Stimulated activated CD8-positive, alpha-beta memory T cell treated with anti-CD3 and anti-CD28 coated beads, Interleukin-4, amount 100 ng/mL, for 48 hours (primary cell): Measurements from ENCODE around the gene ABCC10.
"Not testable (repeated sequence)": the region's sequence is repeated elsewhere in the genome, so short reads cannot be mapped to it uniquely, and the experiment has no call there.

Source experiments
- DNase-seq: peaks from one replicate; pipeline ENCODE4 v3.0.0-alpha.2; 2020

ABCC10 gene

DNA sequence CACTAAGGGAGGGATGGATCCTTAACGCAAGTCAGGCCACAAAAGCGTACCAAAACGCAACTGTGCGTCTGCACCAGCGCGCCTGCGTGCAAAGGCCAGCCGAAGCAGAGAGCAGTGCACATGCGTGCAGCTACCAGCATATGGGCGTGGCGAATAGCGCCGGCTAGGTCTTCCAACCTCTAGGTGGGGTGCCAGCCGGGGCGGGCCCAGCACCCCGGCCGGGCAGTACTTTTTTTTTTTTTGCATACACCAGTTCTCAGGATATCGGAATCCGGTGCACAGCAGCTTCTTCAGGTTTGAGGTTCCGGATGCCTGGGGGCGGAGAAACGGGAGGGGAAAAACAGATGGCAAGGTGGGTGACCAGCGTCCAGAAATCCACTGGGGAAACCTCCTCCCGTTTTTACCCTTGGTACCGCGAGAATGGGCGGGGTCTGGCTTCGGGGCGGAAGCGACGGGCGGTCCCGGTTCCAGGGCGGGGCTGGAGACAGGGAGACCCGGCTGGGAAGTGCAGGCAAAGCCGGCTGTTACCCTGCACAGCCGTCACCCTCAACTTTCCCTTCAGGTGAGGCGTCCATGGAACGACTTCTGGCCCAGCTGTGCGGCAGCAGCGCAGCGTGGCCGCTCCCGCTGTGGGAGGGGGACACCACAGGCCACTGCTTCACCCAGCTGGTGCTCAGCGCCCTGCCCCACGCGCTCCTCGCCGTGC is at the start of gene ABCC10:
ABCC10 (plus strand) TSS at position 136 of the 706 bp plus-strand sequence; CDS start at position 574, 438 bp downstream.
- DNase-seq: peak; percentile 96

- DNase-seq: no peak
Measured at GRCh38 chr6:43377710-43378229, 49.6 kb upstream of the ABCC10 start.

- DNase-seq: no peak
Measured at GRCh38 chr6:43378631-43379030, 48.7 kb upstream of the ABCC10 start.

GRCh38 chr6:43380858-43381257 is 46.5 kb upstream of the ABCC10 start:
- not testable (repeated sequence) for DNase-seq

DNA sequence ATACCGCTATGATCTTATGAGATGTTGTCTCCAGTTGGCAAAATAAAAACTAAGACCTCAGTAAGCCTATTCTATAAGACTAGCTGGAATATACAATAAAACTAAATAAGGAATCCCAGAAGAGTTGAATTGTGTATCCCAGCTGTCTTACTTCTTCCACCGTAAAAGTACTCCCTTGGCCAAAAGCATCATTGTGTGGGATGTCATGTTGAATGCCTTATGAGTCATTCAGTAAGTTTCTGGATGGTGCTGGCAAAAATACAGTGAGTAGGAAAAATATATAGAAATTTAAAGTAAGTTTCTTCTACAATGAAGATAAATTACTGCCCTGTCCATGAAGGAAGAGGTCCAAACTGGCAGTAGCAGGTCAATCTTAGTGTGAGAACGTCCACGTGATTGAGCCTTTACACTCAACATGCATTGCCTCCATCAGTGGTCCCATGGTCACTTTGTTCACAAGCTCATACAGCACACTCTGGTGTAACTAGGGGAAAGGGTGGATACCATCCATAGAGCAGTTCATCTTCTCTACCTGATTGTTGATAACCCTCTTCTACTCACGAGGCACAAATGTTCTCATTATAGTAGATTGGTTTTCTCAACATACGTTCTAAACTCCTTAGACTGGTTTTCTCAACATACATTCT is 44.2 kb upstream of the ABCC10 start:
- DNase-seq: no peak

GRCh38 chr6:43386492-43386891 is 40.8 kb upstream of the ABCC10 start:
- DNase-seq: no peak

DNA sequence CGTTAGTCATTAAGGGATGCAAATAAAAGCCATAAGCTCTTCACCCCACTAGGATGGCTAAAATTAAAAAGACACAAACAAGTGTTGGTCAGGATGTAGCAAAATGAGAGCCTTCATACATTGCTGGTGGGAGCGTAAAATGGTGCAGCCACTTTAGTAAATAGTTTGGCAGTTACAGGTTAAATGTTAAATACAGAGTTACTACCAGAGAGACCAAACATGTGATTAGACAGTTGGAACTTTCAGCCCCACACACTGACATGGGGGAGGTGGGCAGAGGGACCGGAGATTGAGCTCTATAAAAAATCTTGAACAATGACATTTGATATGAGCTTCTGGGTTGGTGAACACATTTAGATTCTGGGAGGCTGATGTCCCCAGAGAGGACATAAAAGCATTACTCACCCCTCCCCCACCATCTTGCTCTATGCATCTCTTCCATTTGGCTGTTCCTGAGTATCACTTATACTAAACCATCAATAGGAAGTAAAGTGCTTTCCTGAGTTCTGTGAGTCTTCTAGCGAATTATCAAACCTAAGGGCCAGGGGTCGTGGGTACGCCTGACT is 37.5 kb upstream of the ABCC10 start:
- DNase-seq: no peak

GRCh38 chr6:43390753-43391439 is 36.4 kb upstream of the ABCC10 start:
- not testable (repeated sequence) for DNase-seq

DNA sequence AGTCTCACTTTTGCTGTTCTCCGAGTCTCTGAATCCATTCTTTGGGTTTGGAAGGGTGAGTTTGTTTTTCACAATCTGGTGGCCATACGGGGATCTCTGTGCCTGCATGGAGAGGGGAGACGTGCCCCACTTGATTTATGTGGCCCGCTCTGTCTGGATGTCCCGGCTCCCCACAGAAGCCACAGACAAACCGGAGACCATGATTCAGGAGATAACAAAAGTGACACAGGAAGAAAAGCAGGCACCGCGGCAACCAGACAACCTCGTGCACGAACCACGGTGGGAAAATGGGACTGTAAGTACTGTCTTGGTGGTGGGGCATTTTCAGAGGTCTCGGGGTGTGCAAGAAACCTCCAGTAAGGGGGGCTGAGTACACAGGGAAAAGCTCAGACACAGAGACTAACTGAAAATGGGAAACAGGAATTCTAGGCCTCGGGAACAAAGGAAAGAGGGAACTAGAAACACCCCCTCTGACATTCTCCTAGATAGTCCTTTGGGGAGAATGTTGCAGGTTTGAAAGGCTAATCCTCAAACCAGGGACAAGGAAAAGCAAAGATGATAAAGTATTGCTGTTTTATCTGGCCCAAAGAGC is 35.8 kb upstream of the ABCC10 start:
- DNase-seq: peak; percentile 46

DNA sequence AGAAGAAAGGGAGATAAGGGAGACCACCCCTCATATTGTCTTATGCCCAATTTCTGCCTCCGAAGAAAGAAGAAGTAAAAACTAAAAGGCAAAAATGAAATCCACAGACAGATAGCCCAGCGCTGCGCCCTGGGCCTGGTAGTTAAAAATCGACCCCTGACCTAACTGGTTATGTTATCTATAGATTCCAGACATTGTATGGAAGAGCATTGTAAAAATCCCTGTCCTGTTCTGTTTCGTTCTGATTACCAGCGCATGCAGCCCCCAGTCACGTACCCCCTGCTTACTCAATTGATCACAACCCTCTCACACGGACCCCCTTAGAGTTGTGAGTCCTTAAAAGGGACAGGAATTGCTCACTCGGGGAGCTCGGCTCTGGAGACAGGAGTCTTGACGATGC is 34.2 kb upstream of the ABCC10 start:
- DNase-seq: not testable (repeated sequence)

GRCh38 chr6:43393602-43394001 is 33.7 kb upstream of the ABCC10 start:
- DNase-seq: no peak

DNA sequence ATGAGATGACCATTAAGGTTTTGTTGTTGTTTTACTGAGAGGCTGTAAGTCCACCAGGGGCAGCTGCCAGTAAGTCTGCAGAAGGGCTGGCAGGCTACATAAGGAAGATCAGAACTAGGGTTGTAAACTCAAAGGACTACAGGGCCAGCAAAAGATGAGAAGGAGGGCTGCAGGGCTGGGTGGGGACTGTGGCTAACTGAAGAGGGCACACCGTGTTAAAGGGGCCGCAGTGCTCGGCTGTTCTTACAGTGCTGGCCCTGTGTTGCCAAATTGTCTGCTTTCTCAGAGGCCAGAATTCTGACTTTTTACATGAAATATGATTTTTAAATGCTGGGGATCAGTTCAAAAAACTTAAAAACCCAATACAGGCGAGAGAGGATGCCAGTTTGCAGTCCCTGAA is 32.4 kb upstream of the ABCC10 start:
- no peak for DNase-seq

DNA sequence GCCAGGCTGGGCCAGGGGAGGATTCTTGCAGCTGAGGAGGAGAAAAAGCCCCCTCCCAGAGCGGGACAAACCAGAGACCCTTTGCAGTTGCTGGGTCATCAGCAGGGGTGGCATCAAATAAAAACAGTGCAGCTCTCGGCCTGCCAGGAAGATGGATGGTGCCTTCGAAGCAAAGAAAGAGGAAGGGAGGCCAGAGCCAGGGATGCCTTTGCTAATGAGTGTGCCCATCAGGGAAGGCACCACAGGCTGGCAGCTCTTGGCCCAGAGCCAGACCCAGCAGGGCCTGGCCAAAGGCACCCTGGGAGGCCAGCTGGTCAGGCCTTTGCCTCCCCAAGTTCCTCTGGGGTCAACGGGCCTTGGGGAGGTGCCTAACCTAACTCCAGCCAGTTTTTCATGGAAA is 31.6 kb upstream of the ABCC10 start:
- DNase-seq: no peak

DNA sequence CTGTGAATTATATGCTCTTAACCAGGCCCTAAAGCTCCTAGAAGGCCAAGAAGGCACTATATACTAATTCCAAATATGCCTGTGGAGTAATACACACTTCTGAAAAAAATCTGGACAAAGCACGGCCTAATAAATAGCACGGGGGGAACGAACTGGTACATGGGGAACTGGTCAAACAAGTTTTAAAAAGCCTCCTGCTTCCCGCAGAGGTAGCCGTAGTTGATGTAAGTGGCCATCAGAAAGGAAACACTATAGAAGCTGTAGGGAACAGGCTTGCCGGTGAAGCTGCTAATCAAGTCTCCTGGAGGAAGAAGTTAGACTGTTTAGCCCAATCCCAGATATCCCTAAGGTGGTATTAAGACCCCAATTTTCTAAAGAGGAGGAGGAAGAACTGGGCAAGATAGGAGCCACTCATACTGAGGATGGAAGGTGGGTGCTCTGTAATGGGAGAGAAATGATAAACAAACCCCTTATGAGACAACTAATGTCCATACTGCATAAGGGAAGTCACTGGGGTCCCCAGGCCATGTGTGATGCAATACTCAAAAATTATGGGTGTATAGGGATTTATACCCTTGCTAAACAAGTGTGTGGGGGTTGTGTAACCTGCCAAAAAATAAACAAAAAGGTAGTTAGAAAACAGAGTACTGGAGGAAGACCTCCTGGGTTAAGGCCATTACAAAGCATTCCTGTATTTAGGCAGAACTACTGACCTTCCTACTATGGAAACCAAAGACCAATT is 30.8 kb upstream of the ABCC10 start:
- DNase-seq: no peak

- no peak for DNase-seq
Measured at GRCh38 chr6:43399932-43400487, 27.3 kb upstream of the ABCC10 start.

DNA sequence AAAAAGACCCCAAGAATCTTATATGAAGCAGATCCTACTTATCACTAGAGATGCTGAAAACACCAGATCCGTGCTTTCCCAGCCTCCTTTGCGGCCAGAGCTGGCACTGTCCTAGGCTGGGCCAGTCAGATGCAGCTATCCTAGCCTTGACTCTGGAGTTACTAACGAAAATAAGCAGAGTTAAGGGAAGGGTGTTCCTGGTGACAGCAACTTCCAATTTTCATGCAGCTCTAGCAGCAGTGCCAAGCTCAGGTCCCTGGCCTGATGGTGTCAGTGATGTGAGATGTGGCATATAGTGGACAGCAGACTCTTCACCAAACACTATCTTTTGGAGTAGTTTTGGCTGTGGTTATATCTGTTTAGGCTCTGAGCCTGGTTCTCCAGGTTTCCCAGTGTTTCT is 25.6 kb upstream of the ABCC10 start:
- DNase-seq: no peak

GRCh38 chr6:43402820-43403219 is 24.5 kb upstream of the ABCC10 start:
- DNase-seq: no peak

DNA sequence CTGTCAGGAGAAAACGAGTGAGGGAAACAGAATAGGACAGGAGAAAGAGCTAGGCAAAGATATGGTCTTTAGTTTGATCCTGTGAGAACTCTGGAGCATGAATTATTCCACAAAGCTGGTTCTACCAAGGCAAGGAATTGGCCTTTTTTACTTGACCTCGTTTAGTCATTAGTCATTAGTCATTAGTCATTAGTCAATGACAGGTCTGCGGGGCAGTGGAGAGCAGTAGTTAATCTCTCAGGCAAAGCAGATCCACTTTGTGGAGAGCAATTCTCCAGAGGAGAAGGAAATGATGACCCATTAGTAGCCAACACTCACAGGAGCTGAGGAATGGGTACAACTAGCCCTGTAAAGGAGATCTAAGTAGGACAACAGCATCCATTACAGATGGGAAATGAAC is 22.0 kb upstream of the ABCC10 start:
- no peak for DNase-seq

GRCh38 chr6:43407296-43407695 is 20.0 kb upstream of the ABCC10 start:
- no peak for DNase-seq

- DNase-seq: no peak
Measured at GRCh38 chr6:43408259-43408658, 19.1 kb upstream of the ABCC10 start.

DNA sequence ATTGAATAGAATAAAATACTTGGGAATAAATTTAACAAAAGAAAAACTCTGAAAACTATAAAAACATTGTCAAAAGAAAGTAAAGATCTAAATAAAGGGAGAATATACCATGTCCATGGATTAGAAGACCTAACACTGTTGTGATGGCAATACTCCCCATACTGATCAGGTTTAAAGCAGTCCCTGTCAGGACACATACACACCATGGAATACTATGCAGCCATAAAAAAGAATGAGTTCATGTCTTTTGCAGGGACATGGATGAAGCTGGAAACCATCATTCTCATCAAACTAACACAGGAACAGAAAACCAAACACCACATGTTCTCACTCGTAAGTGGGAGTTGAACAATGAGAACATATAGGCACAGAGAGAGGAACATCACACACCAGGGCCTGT is 16.6 kb upstream of the ABCC10 start:
- DNase-seq: not testable (repeated sequence)

DNA sequence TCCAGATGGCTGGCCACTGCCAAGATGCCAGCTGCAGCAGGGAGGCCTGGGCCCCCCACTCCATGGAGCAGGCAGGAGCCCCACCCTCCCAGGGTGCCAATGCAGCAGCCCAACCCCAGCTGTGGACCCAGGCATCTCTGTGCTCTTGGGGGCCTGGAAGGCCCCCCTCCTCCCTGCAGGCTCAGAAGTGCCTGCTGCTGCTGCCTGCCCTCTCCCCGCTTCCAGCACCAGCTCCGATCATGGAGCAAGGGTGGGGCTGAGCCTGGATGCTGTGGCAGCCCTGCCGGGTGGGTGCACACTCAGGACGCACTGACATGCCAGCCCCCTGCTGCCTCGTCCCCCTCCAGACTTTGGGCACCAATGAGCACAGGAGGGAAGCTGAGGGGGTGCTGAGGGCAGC is 14.8 kb upstream of the ABCC10 start:
- DNase-seq: no peak
